Measurements from ENCODE around the gene TPM1. TPM values are rescaled to one million over a fixed set of nuclear protein-coding genes. Genes with fewer than 3 reads are reported as not detected.

Gene TPM1
- total RNA-seq, 4 donors from 2014 or later, result 116 to 307 (median 226) TPM

DNA sequence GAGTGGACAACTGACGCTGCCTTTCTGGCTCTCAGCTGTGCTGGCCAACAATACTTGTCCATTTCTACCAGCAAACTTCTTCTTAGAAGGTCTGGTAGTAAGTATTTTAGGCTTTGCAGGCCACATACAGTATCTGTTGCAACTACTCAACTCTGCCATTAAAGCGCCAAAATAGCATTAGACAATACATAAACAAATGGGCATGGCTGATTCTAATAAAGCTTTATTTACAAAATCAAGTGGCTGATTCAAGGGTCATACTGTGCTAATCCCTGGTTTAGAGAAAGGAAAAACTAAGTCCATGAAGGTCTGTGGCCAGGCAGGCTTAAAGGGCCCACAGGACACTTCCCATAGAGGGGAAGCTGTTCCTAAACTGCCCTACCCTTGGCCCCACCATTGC, 26.3 kb upstream of the TPM1 start:
- Histone ChIP-seq H3K27ac (peak overlapping the region in 1 of 3 donors; percentile 15), H3K36me3 (no peaks in the 10 kb centered on the region), H3K4me1 (no peaks in the 10 kb centered on the region), H3K9me3 (no peaks in the 10 kb centered on the region), H3K4me3 (replicated peaks in 1 of 3) (no peak overlapping the region), H3K27me3 (no peaks in the 10 kb centered on the region)
- intact Hi-C loops (cut with DNase I), result no loop called here
- TF ChIP-seq, protein P1, sequence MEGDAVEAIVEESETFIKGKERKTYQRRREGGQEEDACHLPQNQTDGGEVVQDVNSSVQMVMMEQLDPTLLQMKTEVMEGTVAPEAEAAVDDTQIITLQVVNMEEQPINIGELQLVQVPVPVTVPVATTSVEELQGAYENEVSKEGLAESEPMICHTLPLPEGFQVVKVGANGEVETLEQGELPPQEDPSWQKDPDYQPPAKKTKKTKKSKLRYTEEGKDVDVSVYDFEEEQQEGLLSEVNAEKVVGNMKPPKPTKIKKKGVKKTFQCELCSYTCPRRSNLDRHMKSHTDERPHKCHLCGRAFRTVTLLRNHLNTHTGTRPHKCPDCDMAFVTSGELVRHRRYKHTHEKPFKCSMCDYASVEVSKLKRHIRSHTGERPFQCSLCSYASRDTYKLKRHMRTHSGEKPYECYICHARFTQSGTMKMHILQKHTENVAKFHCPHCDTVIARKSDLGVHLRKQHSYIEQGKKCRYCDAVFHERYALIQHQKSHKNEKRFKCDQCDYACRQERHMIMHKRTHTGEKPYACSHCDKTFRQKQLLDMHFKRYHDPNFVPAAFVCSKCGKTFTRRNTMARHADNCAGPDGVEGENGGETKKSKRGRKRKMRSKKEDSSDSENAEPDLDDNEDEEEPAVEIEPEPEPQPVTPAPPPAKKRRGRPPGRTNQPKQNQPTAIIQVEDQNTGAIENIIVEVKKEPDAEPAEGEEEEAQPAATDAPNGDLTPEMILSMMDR (IDR thresholded peaks at IDR 0.05), result no peak
- no peak for TF ChIP-seq POLR2A (IDR thresholded peaks at IDR 0.05)
- 92 to 98% methylated on average over 2 of the region's 2 CpGs for WGBS, 2 donors
- no peak for DNase-seq

DNA sequence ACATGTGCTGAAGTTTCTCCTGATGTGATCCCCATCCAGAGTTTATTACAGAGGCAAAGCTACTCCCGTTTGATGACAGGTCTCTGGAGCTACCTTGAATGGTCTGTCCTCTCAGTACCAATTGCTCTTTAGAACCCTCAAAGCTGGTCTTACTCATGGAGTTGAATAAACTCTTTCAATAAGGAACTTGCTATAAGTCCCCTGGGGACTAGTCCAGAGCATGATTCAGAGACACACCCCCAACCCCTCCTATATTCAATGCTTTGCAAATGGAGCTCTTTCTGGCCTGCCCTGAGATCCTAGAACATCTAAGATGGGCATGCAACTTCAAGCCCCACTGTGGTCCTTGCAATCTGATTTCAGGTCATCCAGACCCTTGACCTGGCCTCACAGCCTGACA, 23.9 kb upstream of the TPM1 start:
- Histone ChIP-seq H3K27ac (no peak overlapping the region), H3K36me3 (no peaks in the 10 kb centered on the region), H3K27me3 (no peaks in the 10 kb centered on the region), H3K4me3 (replicated peaks in 1 of 3) (no peak overlapping the region), H3K4me1 (no peaks in the 10 kb centered on the region), H3K9me3 (no peaks in the 10 kb centered on the region)
- DNase-seq, result no peak
- WGBS, 2 donors, result 95 to 100% methylated on average over 1 of the region's 1 CpG
- TF ChIP-seq, protein P1 (IDR thresholded peaks at IDR 0.05), result no peak
- intact Hi-C loops (cut with DNase I), result no loop called here

DNA sequence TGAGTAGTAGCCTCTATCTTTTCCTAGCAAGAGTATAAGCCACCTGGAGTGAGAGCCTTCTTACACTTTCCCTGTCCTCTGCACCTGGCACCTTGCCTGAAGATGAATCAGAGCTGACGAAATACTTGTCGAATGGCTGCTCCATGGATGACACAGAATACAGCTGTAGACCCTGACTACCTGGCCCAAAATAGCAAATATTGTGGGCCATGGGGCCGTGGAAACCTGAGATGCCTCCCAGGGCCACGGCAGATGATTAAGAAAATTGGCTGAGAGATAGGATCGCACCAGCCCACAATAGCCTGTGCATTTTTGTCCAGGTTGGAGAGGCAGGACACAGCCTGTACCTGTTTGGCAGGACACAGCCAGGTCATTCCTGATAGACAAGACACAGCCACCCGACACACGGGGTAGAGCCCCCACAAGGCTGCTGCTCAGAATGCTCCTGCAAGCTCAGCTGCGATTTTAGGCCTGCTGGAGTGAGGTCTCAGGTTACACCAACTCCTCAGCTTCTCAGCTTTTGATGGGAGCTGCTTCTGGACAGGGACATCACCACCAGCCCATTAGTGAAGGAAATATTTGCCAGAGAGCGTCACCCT, 22.9 kb upstream of the TPM1 start:
- H3K4me3 ChIP-seq (replicated peaks in 1 of 3), result no peak overlapping the region
- intact Hi-C loops (cut with DNase I), result no loop called here
- peak; percentile 7 to 34 for DNase-seq
- no peak for TF ChIP-seq POLR2A (IDR thresholded peaks at IDR 0.05)
- TF ChIP-seq, protein P1 (IDR thresholded peaks at IDR 0.05), result no peak
- H3K27ac ChIP-seq, result no peak overlapping the region
- no peaks in the 10 kb centered on the region for H3K27me3 ChIP-seq
- H3K36me3 ChIP-seq, result no peaks in the 10 kb centered on the region
- H3K9me3 ChIP-seq, result no peaks in the 10 kb centered on the region
- no peaks in the 10 kb centered on the region for H3K4me1 ChIP-seq
- 63 to 65% methylated on average over 9 of the region's 9 CpGs for WGBS, 2 donors

DNA sequence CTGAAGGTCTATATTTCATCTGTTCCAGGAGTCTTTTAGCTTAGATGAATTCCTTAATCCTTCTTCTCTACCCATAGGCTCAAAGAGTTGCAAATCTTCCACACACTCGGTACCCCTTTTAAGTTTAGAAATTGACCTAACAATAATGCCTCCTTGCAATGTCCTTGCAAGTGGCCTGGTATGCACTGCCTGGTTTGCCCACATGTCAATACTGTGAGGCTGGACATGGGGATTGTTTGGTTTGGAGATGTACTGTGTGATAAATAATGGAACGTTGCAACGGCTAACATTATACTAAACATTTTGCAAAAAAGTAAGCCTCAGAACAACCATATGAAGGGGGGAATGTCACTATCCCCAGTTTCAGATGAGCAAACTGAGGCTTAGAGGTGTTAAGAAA, 22.4 kb upstream of the TPM1 start:
- Histone ChIP-seq H3K27ac (no peak overlapping the region), H3K9me3 (no peaks in the 10 kb centered on the region), H3K4me3 (replicated peaks in 1 of 3) (no peak overlapping the region), H3K36me3 (no peaks in the 10 kb centered on the region), H3K4me1 (no peaks in the 10 kb centered on the region), H3K27me3 (no peaks in the 10 kb centered on the region)
- 83 to 85% methylated on average over 3 of the region's 3 CpGs for WGBS, 2 donors
- intact Hi-C loops (cut with DNase I), result no loop called here
- TF ChIP-seq POLR2A (IDR thresholded peaks at IDR 0.05), result no peak
- TF ChIP-seq, protein P1 (IDR thresholded peaks at IDR 0.05), result no peak
- DNase-seq, result no peak

DNA sequence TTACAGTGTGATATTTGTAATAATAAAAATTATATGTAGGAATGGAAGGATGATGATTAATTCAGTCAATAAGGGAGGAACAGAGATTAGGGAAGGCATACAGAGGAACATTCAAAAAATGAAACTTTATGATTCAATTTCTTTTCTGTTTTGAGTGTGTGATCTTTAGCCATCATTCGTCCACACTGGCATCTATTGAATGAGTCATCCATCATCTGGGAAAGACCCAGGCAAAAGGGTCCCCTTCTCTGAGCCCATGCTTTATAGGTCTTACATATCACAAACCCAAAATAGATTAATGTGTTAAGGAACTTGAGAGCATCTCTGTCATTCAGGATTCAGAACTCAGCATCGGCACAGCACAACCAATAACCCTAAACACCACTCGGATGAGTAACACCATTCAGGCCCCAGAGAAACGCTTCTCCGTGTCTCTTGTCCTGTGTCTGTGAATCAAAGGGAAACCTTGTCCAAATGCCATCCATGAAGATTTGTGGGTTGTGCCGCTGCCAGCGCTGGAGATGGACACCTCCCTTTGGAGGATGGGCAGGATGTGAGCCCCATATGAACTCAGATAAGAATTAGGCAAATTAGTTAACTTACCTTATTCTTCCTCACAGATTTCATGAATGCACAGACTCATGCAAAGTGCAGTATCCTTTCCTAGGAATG, 21.7 kb upstream of the TPM1 start:
- Histone ChIP-seq H3K27me3 (no peaks in the 10 kb centered on the region), H3K9me3 (no peaks in the 10 kb centered on the region), H3K4me3 (replicated peaks in 1 of 3) (no peak overlapping the region), H3K36me3 (no peaks in the 10 kb centered on the region), H3K27ac (no peak overlapping the region), H3K4me1 (no peaks in the 10 kb centered on the region)
- WGBS, 2 donors, result 74 to 90% methylated on average over 7 of the region's 7 CpGs
- TF ChIP-seq, protein P1 (IDR thresholded peaks at IDR 0.05), result no peak
- no peak for TF ChIP-seq POLR2A (IDR thresholded peaks at IDR 0.05)
- no peak for DNase-seq
- intact Hi-C loops (cut with DNase I), result no loop called here
